Measurements from ENCODE around the gene VAV3. TPM values are rescaled to one million over a fixed set of nuclear protein-coding genes. Genes with fewer than 3 reads are reported as not detected.

The VAV3 gene
- total and polyA plus RNA-seq, 2 of the 8 experiments (the other 6 are each of a cell fraction or from before 2014, with no cell fraction given) = 2.9 to 7.9 TPM

DNA sequence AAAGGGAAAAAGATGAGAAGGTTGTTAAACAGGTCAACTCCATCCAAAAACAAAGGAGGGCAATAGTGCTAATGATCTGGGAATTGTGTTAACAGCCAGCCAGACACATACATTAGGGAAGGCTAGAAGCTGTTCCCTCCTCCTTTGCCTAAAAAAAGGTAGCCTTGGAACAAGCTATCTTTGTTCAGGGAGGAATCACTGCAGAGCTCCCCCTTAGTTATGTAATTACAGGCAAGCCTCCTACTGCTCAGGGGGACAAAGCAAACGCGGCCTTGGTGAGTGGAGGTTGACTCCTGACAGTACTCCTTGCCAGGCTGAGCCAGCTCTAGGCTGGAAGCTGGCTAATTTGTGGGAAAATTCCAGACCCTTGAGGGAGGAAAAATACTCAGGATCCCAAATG, 97.6 kb downstream of the VAV3 start (continued):
- TF ChIP-seq, protein P1, sequence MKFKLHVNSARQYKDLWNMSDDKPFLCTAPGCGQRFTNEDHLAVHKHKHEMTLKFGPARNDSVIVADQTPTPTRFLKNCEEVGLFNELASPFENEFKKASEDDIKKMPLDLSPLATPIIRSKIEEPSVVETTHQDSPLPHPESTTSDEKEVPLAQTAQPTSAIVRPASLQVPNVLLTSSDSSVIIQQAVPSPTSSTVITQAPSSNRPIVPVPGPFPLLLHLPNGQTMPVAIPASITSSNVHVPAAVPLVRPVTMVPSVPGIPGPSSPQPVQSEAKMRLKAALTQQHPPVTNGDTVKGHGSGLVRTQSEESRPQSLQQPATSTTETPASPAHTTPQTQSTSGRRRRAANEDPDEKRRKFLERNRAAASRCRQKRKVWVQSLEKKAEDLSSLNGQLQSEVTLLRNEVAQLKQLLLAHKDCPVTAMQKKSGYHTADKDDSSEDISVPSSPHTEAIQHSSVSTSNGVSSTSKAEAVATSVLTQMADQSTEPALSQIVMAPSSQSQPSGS (IDR thresholded peaks at IDR 0.05; ENCODE audit: low read length) = peak; percentile 71; the same call in 1 of the 2 replicates
- TF ChIP-seq YY1 (IDR thresholded peaks at IDR 0.05; ENCODE audit: low read depth, low read length) = peak; percentile 60; the same call in 1 of the 2 replicates
- no peak for TF ChIP-seq EZH2 (IDR thresholded peaks at IDR 0.05; ENCODE audit: low read depth, low read length, severe bottlenecking)
- TF ChIP-seq HDAC2 (IDR thresholded peaks at IDR 0.05; ENCODE audit: borderline replicate concordance in 1 of 2, low read depth in 2 of 2, low read length in 2 of 2) = 0 out of 4 replicates have a peak, but pooled peaks have one; percentile 59 to 64
- TF ChIP-seq RAD21 (IDR thresholded peaks at IDR 0.05 in 1 of 2, conservative IDR thresholded peaks at IDR 0.05 in 1 of 2; ENCODE audit: low read depth in 2 of 2, low read length in 2 of 2) = peak; percentile 3 to 26; a peak in 3 of 4 replicates
- TF ChIP-seq SAP30 (IDR thresholded peaks at IDR 0.05; ENCODE audit: insufficient read depth, insufficient replicate concordance, low read length) = no peak
- TF ChIP-seq CEBPB (IDR thresholded peaks at IDR 0.05; ENCODE audit: low read depth, low read length) = peak; percentile 48; the same call in 1 of the 2 replicates
- no peak for TF ChIP-seq TAF1 (IDR thresholded peaks at IDR 0.05; ENCODE audit: low read depth, low read length)
- no peak for TF ChIP-seq RNF2 (IDR thresholded peaks at IDR 0.05; ENCODE audit: borderline replicate concordance, low read depth, low read length, missing control alignments, poor library complexity, severe bottlenecking)
- no peak for TF ChIP-seq KDM1A (IDR thresholded peaks at IDR 0.05; ENCODE audit: borderline replicate concordance, low read length)
- TF ChIP-seq HDAC6 (IDR thresholded peaks at IDR 0.05; ENCODE audit: low read depth, low read length) = no peak
